ENCODE measurements around the gene HNRNPLL. TPM values are rescaled to one million over a fixed set of nuclear protein-coding genes. Genes with fewer than 3 reads are reported as not detected.

HNRNPLL gene
- total RNA-seq, 1 donor from 2014 or later = 55.9 TPM

GRCh38 chr2:38586931-38587330 is 15.8 kb downstream of the HNRNPLL start:
- no peak for DNase-seq (ENCODE audit: low read depth)
- no peaks in the 10 kb centered on the region for H3K4me1 Mint-ChIP-seq (ENCODE audit: low read depth, unreplicated experiment)

GRCh38 chr2:38584881-38585280 is 17.8 kb downstream of the HNRNPLL start:
- no peak overlapping the region for H3K9ac ChIP-seq (ENCODE audit: low read length)

More at GRCh38 chr2:38586931-38587330, 15.8 kb downstream of the HNRNPLL start:
- Histone ChIP-seq H3K27ac (ENCODE audit: low read depth, low read length) (no peak overlapping the region), H3K27me3 (ENCODE audit: insufficient read depth, low read length) (no peaks in the 10 kb centered on the region), H3K36me3 (ENCODE audit: insufficient read depth, low read length) (peaks cover 3% of the 10 kb centered on the region), H3K9me3 (ENCODE audit: insufficient read depth, low read depth, low read length) (no peaks in the 10 kb centered on the region), H3K79me2 (ENCODE audit: insufficient read depth, low read length) (peaks cover 84% of the 10 kb centered on the region), H3K4me3 (ENCODE audit: insufficient read depth, low read depth, low read length) (no peak overlapping the region), H3K9ac (ENCODE audit: low read length) (no peak overlapping the region), H2AFZ (ENCODE audit: low read depth, low read length) (no peak overlapping the region), H3K4me2 (ENCODE audit: low read length) (no peak overlapping the region), H4K20me1 (ENCODE audit: insufficient read depth, low read length) (peaks cover 71% of the 10 kb centered on the region), H3K4me1 (ENCODE audit: insufficient read depth, low read length) (no peaks in the 10 kb centered on the region)
- no peak overlapping the region for H3K4me3 Mint-ChIP-seq (ENCODE audit: unreplicated experiment)
- no peaks in the 10 kb centered on the region for H3K27me3 Mint-ChIP-seq (ENCODE audit: low read depth, unreplicated experiment)
- FAIRE-seq = no peak
- H3K9me3 Mint-ChIP-seq (ENCODE audit: unreplicated experiment) = no peaks in the 10 kb centered on the region
- H3K27ac Mint-ChIP-seq (ENCODE audit: unreplicated experiment) = no peak overlapping the region
- H3K36me3 Mint-ChIP-seq (ENCODE audit: low read depth, unreplicated experiment) = peaks cover 6% of the 10 kb centered on the region
- TF ChIP-seq EZH2 (IDR thresholded peaks at IDR 0.05; ENCODE audit: insufficient read depth, low read length) = no peak
- no peak for TF ChIP-seq CTCF (IDR thresholded peaks at IDR 0.05; ENCODE audit: insufficient read depth, low read depth, low read length)

More at GRCh38 chr2:38584881-38585280, 17.8 kb downstream of the HNRNPLL start:
- H3K4me1 Mint-ChIP-seq (ENCODE audit: low read depth, unreplicated experiment) = no peaks in the 10 kb centered on the region
- peaks cover 76% of the 10 kb centered on the region for H3K79me2 ChIP-seq (ENCODE audit: insufficient read depth, low read length)
- H3K27ac Mint-ChIP-seq (ENCODE audit: unreplicated experiment) = no peak overlapping the region
- H3K4me3 ChIP-seq (ENCODE audit: insufficient read depth, low read depth, low read length) = no peak overlapping the region
- H4K20me1 ChIP-seq (ENCODE audit: insufficient read depth, low read length) = peaks cover 68% of the 10 kb centered on the region
- FAIRE-seq = no peak
- no peak overlapping the region for H3K4me2 ChIP-seq (ENCODE audit: low read length)
- H2AFZ ChIP-seq (ENCODE audit: low read depth, low read length) = no peak overlapping the region
- DNase-seq (ENCODE audit: low read depth) = no peak
- no peaks in the 10 kb centered on the region for H3K27me3 ChIP-seq (ENCODE audit: insufficient read depth, low read length)
- no peaks in the 10 kb centered on the region for H3K4me1 ChIP-seq (ENCODE audit: insufficient read depth, low read length)
- peaks cover 13% of the 10 kb centered on the region for H3K36me3 ChIP-seq (ENCODE audit: insufficient read depth, low read length)
- no peaks in the 10 kb centered on the region for H3K9me3 ChIP-seq (ENCODE audit: insufficient read depth, low read depth, low read length)
- no peaks in the 10 kb centered on the region for H3K9me3 Mint-ChIP-seq (ENCODE audit: unreplicated experiment)
- no peak for TF ChIP-seq EZH2 (IDR thresholded peaks at IDR 0.05; ENCODE audit: insufficient read depth, low read length)
- no peak for TF ChIP-seq CTCF (IDR thresholded peaks at IDR 0.05; ENCODE audit: insufficient read depth, low read depth, low read length)
- H3K27me3 Mint-ChIP-seq (ENCODE audit: low read depth, unreplicated experiment) = no peaks in the 10 kb centered on the region
- H3K36me3 Mint-ChIP-seq (ENCODE audit: low read depth, unreplicated experiment) = peaks cover 6% of the 10 kb centered on the region
- no peak overlapping the region for H3K4me3 Mint-ChIP-seq (ENCODE audit: unreplicated experiment)
- H3K27ac ChIP-seq (ENCODE audit: low read depth, low read length) = no peak overlapping the region

All from astrocyte (in vitro differentiated cells and primary cell).